ENCODE measurements around the gene PRAMEF2.
"Not testable (repeated sequence)": the region's sequence is repeated elsewhere in the genome, so short reads cannot be mapped to it uniquely, and the experiment has no call there.

PRAMEF2 gene

GRCh38 chr1:12856786-12857185 is at the start of gene PRAMEF2:
TSS of gene PRAMEF2 (plus strand) at chr1:12857086. CDS start at chr1:12859010, 1,924 bp downstream.
- DNase-seq = not testable (repeated sequence)

GRCh38 chr1:12809933-12810332 is 47.0 kb upstream of the PRAMEF2 start:
- DNase-seq = no peak

GRCh38 chr1:12810691-12811408 is 46.0 kb upstream of the PRAMEF2 start:
- DNase-seq = no peak

GRCh38 chr1:12811409-12811784 is 45.5 kb upstream of the PRAMEF2 start:
- no peak for DNase-seq

- DNase-seq = not testable (repeated sequence)
These were observed 37.8 kb upstream of the PRAMEF2 start for GRCh38 chr1:12819061-12819460.

GRCh38 chr1:12831310-12831709 is 25.6 kb upstream of the PRAMEF2 start, which contains the start of gene PRAMEF11:
TSS of gene PRAMEF11 (minus strand) at chr1:12831410. CDS start at chr1:12828789, 2,621 bp downstream.
- not testable (repeated sequence) for DNase-seq

GRCh38 chr1:12833251-12833650 is 23.6 kb upstream of the PRAMEF2 start:
- DNase-seq = not testable (repeated sequence)

GRCh38 chr1:12848620-12849019 is 8.3 kb upstream of the PRAMEF2 start, which contains the start of gene HNRNPCL1:
TSS of gene HNRNPCL1 (minus strand) at chr1:12848720. CDS start at chr1:12848289, 431 bp downstream.
- DNase-seq = not testable (repeated sequence)

- DNase-seq = no peak
These were observed 5.1 kb upstream of the PRAMEF2 start for GRCh38 chr1:12851779-12852178.

GRCh38 chr1:12863131-12863880 is 6.4 kb downstream of the PRAMEF2 start:
- not testable (repeated sequence) for DNase-seq

GRCh38 chr1:12878453-12878852 is 21.6 kb downstream of the PRAMEF2 start:
- DNase-seq = not testable (repeated sequence)

- DNase-seq = not testable (repeated sequence)
These were observed 29.2 kb downstream of the PRAMEF2 start, which contains the start of gene PRAMEF4 for GRCh38 chr1:12886101-12886500. TSS of gene PRAMEF4 (minus strand) at chr1:12886201. CDS start at chr1:12883394, 2,807 bp downstream.

GRCh38 chr1:12898170-12898569 is 41.3 kb downstream of the PRAMEF2 start, which contains the start of gene PRAMEF10:
TSS of gene PRAMEF10 (minus strand) at chr1:12898270. CDS start at chr1:12895847, 2,423 bp downstream.
- DNase-seq = not testable (repeated sequence)

GRCh38 chr1:12899186-12899585 is 42.3 kb downstream of the PRAMEF2 start:
- DNase-seq = not testable (repeated sequence)

- not testable (repeated sequence) for DNase-seq
These were observed 47.1 kb downstream of the PRAMEF2 start for GRCh38 chr1:12903793-12904572.

Data from C1 segment of cervical spinal cord (tissue), 14 donors.